ENCODE measurements around the gene RELN.
"Not testable (repeated sequence)": the region's sequence is repeated elsewhere in the genome, so short reads cannot be mapped to it uniquely, and the experiment has no call there.

The RELN gene

GRCh38 chr7:103855671-103856070, 133.8 kb downstream of the RELN start:
- no peak overlapping the region for H3K27ac ChIP-seq (ENCODE audit: low read length)
- no peak overlapping the region for H3K4me3 ChIP-seq (ENCODE audit: low read length)
- H3K4me1 ChIP-seq (ENCODE audit: control insufficient read depth, insufficient read depth, low read length), result no peaks in the 10 kb centered on the region; the same call in 1 of the 2 replicates
- no peaks in the 10 kb centered on the region for H3K36me3 ChIP-seq (ENCODE audit: control insufficient read depth, insufficient read depth, low read length)
- no peak for DNase-seq (ENCODE audit: low read depth, low spot score)
- H3K9me3 ChIP-seq (ENCODE audit: control insufficient read depth, insufficient read depth, low read length), result no peaks in the 10 kb centered on the region
- H3K27me3 ChIP-seq (ENCODE audit: control insufficient read depth, insufficient read depth, low read length), result no peaks in the 10 kb centered on the region

DNA sequence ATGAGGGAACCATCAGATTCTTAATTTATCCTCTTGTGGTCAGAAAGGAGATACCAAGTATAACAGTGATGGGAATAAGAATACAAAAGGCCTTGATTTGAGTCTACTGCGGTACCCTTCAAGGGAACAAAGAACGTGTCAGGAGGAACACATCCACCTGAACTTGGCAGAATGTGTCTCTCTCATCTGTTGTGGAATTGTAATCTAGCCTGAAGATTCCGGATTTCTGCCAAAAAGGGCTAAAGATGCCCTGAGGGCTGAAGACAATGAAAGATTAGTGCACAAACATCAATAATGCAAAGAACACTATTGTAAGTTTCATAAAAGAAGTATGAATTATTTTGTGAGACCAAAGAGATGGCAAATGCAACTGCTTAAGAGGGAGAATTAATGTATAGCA, 134.8 kb downstream of the RELN start:
- no peak overlapping the region for H3K4me3 ChIP-seq (ENCODE audit: low read length)
- no CpG with 5 or more reads among the region's 3 CpGs for WGBS (ENCODE audit: insufficient coverage, insufficient read length)
- no peak overlapping the region for H3K27ac ChIP-seq (ENCODE audit: low read length)
- no peaks in the 10 kb centered on the region for H3K27me3 ChIP-seq (ENCODE audit: control insufficient read depth, insufficient read depth, low read length)
- DNase-seq (ENCODE audit: low read depth, low spot score), result no peak
- no peaks in the 10 kb centered on the region for H3K9me3 ChIP-seq (ENCODE audit: control insufficient read depth, insufficient read depth, low read length)
- no peaks in the 10 kb centered on the region for H3K36me3 ChIP-seq (ENCODE audit: control insufficient read depth, insufficient read depth, low read length)
- no peaks in the 10 kb centered on the region; the same call in 1 of the 2 replicates for H3K4me1 ChIP-seq (ENCODE audit: control insufficient read depth, insufficient read depth, low read length)

GRCh38 chr7:103851357-103851756, 138.1 kb downstream of the RELN start:
- Histone ChIP-seq H3K4me3 (ENCODE audit: low read length) (no peak overlapping the region), H3K36me3 (ENCODE audit: control insufficient read depth, insufficient read depth, low read length) (no peaks in the 10 kb centered on the region), H3K9me3 (ENCODE audit: control insufficient read depth, insufficient read depth, low read length) (no peaks in the 10 kb centered on the region), H3K27ac (ENCODE audit: low read length) (no peak overlapping the region), H3K27me3 (ENCODE audit: control insufficient read depth, insufficient read depth, low read length) (no peaks in the 10 kb centered on the region), H3K4me1 (ENCODE audit: control insufficient read depth, insufficient read depth, low read length) (no peaks in the 10 kb centered on the region; the same call in 1 of the 2 replicates)
- DNase-seq (ENCODE audit: low read depth, low spot score), result no peak
- no CpG with 5 or more reads among the region's 4 CpGs for WGBS (ENCODE audit: insufficient coverage, insufficient read length)

DNA sequence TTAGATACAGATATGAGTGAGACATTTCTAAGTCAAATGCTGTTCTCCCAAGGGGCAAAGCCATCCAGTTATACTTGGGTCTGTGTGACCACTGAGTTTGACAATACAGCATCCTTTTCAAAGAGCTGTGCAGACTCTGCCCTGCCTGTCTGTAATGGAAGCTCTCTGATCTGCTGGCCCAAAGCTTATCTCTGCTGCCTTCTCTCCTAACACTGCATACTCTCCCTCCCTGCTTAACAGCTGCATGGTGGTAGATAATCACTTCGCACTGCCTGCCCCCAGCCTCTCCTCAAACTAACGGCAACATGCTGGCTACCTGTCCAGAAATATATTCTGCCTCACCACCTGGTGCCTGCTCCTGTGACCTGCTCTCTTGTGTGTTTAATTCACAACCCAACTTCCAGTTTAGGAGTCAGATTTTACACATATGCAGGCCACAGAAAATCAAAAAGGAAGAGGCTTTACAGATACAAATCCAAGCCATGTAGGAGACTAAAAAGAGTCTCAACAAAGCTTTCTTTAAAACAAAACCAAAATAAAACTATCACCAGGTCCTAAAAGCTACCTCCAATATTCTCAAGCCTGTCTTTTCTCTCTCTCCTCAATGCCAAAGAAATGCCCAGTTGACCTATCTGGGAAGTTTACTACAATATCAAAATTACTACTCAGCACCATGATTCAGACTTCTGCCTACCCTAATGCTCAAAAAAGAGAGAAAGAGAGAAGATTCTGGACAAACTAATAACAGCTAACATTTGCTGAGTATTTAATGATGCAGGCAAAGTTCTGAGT, 145.6 kb downstream of the RELN start:
- H3K4me1 ChIP-seq (ENCODE audit: control insufficient read depth, insufficient read depth, low read length), result no peaks in the 10 kb centered on the region
- H3K36me3 ChIP-seq (ENCODE audit: control insufficient read depth, insufficient read depth, low read length), result no peaks in the 10 kb centered on the region
- no CpG with 5 or more reads among the region's 2 CpGs for WGBS (ENCODE audit: insufficient coverage, insufficient read length)
- no peaks in the 10 kb centered on the region for H3K9me3 ChIP-seq (ENCODE audit: control insufficient read depth, insufficient read depth, low read length)
- H3K27ac ChIP-seq (ENCODE audit: low read length), result no peak overlapping the region
- H3K4me3 ChIP-seq (ENCODE audit: low read length), result no peak overlapping the region
- DNase-seq (ENCODE audit: low read depth, low spot score), result no peak
- no peaks in the 10 kb centered on the region for H3K27me3 ChIP-seq (ENCODE audit: control insufficient read depth, insufficient read depth, low read length)

DNA sequence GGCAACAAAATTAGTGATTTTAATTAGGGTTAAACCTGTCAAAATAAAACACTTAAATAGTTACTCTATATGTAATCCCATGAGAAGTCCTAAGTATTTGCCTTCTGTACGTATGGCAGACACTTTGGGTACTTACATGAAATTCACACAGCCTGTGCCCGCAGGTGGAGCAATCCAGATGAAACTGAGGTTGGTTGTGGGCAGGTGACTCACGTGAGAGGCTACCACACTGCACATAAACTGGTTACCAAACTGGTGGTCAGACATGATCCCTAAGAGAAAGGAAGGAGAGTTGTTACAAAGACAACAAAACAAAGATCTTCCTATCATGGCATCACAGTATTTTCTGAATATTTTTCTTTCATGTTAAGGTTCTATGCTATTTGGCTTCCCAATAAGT, 156.1 kb downstream of the RELN start:
- no CpG with 5 or more reads among the region's 3 CpGs for WGBS (ENCODE audit: insufficient coverage, insufficient read length)
- no peaks in the 10 kb centered on the region; the same call in 1 of the 2 replicates for H3K4me1 ChIP-seq (ENCODE audit: control insufficient read depth, insufficient read depth, low read length)
- H3K4me3 ChIP-seq (ENCODE audit: low read length), result no peak overlapping the region
- no peaks in the 10 kb centered on the region for H3K27me3 ChIP-seq (ENCODE audit: control insufficient read depth, insufficient read depth, low read length)
- DNase-seq (ENCODE audit: low read depth, low spot score), result no peak
- H3K27ac ChIP-seq (ENCODE audit: low read length), result no peak overlapping the region
- H3K36me3 ChIP-seq (ENCODE audit: control insufficient read depth, insufficient read depth, low read length), result no peaks in the 10 kb centered on the region
- H3K9me3 ChIP-seq (ENCODE audit: control insufficient read depth, insufficient read depth, low read length), result no peaks in the 10 kb centered on the region

DNA sequence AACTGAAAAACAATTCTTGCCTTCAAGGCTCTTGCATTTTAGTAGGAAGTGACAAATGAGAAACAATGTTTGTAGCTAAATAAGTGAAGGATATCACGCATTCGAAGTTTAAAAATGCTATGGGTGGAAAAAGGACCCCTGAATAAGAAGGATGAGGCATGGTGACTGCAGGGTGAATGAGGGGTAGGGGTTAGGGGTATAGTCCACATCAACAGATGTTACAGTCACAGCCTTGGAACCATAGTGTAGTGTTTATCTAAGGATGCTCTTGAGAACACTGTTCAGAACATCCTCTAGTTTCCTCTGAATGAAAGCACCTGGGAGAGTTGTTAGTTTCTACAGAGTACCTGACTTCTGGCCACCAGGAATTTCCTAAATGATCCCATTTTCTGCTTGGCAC, 157.0 kb downstream of the RELN start:
- WGBS (ENCODE audit: insufficient coverage, insufficient read length), result no CpG with 5 or more reads among the region's 2 CpGs
- H3K4me1 ChIP-seq (ENCODE audit: control insufficient read depth, insufficient read depth, low read length), result no peaks in the 10 kb centered on the region; the same call in 1 of the 2 replicates
- H3K36me3 ChIP-seq (ENCODE audit: control insufficient read depth, insufficient read depth, low read length), result no peaks in the 10 kb centered on the region
- no peak overlapping the region for H3K27ac ChIP-seq (ENCODE audit: low read length)
- no peaks in the 10 kb centered on the region for H3K9me3 ChIP-seq (ENCODE audit: control insufficient read depth, insufficient read depth, low read length)
- H3K27me3 ChIP-seq (ENCODE audit: control insufficient read depth, insufficient read depth, low read length), result no peaks in the 10 kb centered on the region
- DNase-seq (ENCODE audit: low read depth, low spot score), result no peak
- H3K4me3 ChIP-seq (ENCODE audit: low read length), result no peak overlapping the region

- no peaks in the 10 kb centered on the region for H3K4me1 ChIP-seq (ENCODE audit: control insufficient read depth, insufficient read depth, low read length)
- H3K36me3 ChIP-seq (ENCODE audit: control insufficient read depth, insufficient read depth, low read length), result no peaks in the 10 kb centered on the region
- no peak for DNase-seq (ENCODE audit: low read depth, low spot score)
- H3K27ac ChIP-seq (ENCODE audit: low read length), result no peak overlapping the region
- no peaks in the 10 kb centered on the region for H3K27me3 ChIP-seq (ENCODE audit: control insufficient read depth, insufficient read depth, low read length)
- H3K4me3 ChIP-seq (ENCODE audit: low read length), result no peak overlapping the region
- no peaks in the 10 kb centered on the region for H3K9me3 ChIP-seq (ENCODE audit: control insufficient read depth, insufficient read depth, low read length)
Observed at GRCh38 chr7:103824251-103824650, 165.2 kb downstream of the RELN start.

- H3K36me3 ChIP-seq (ENCODE audit: control insufficient read depth, insufficient read depth, low read length), result no peaks in the 10 kb centered on the region
- no CpG with 5 or more reads among the region's 1 CpG for WGBS (ENCODE audit: insufficient coverage, insufficient read length)
- DNase-seq (ENCODE audit: low read depth, low spot score), result no peak
- no peaks in the 10 kb centered on the region for H3K9me3 ChIP-seq (ENCODE audit: control insufficient read depth, insufficient read depth, low read length)
- no peaks in the 10 kb centered on the region for H3K27me3 ChIP-seq (ENCODE audit: control insufficient read depth, insufficient read depth, low read length)
- no peak overlapping the region for H3K27ac ChIP-seq (ENCODE audit: low read length)
- H3K4me1 ChIP-seq (ENCODE audit: control insufficient read depth, insufficient read depth, low read length), result no peaks in the 10 kb centered on the region
- H3K4me3 ChIP-seq (ENCODE audit: low read length), result no peak overlapping the region
Observed at GRCh38 chr7:103823084-103823483, 166.4 kb downstream of the RELN start.

- H3K27ac ChIP-seq (ENCODE audit: low read length), result no peak overlapping the region
- WGBS (ENCODE audit: insufficient coverage, insufficient read length), result no CpG with 5 or more reads among the region's 2 CpGs
- H3K36me3 ChIP-seq (ENCODE audit: control insufficient read depth, insufficient read depth, low read length), result no peaks in the 10 kb centered on the region
- no peaks in the 10 kb centered on the region for H3K9me3 ChIP-seq (ENCODE audit: control insufficient read depth, insufficient read depth, low read length)
- no peaks in the 10 kb centered on the region for H3K4me1 ChIP-seq (ENCODE audit: control insufficient read depth, insufficient read depth, low read length)
- DNase-seq (ENCODE audit: low read depth, low spot score), result no peak
- H3K27me3 ChIP-seq (ENCODE audit: control insufficient read depth, insufficient read depth, low read length), result no peaks in the 10 kb centered on the region
- H3K4me3 ChIP-seq (ENCODE audit: low read length), result no peak overlapping the region
Observed at GRCh38 chr7:103821092-103821491, 168.4 kb downstream of the RELN start.

GRCh38 chr7:103815972-103816371, 173.5 kb downstream of the RELN start:
- not testable (repeated sequence) for H3K36me3 ChIP-seq (ENCODE audit: control insufficient read depth, insufficient read depth, low read length); H3K9me3 ChIP-seq (ENCODE audit: control insufficient read depth, insufficient read depth, low read length); DNase-seq (ENCODE audit: low read depth, low spot score); H3K4me1 ChIP-seq (ENCODE audit: control insufficient read depth, insufficient read depth, low read length); H3K4me3 ChIP-seq (ENCODE audit: low read length); H3K27ac ChIP-seq (ENCODE audit: low read length); H3K27me3 ChIP-seq (ENCODE audit: control insufficient read depth, insufficient read depth, low read length)
- no CpG with 5 or more reads among the region's 5 CpGs for whole genome bisulfite sequencing (ENCODE audit: insufficient coverage, insufficient read length)

DNA sequence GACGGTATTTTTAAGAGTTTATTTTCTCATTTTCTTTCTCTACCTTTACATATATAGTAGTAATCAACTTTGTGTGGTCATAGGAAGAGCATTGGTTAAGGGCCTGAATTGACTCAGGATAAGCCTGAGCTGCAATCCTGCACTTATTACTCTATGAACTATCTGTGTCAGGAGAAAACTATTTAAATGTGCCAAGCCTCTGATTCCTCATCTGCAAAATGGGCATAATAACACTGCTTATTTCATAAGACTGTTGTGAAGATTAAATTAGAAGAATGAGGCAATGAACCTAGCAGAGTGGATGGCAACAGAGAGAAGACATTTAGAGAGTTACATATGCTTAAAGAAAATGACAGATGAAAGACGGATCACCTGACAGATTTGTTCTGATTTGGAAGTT, 175.5 kb downstream of the RELN start:
- Histone ChIP-seq H3K27ac (ENCODE audit: low read length) (no peak overlapping the region), H3K9me3 (ENCODE audit: control insufficient read depth, insufficient read depth, low read length) (no peaks in the 10 kb centered on the region), H3K36me3 (ENCODE audit: control insufficient read depth, insufficient read depth, low read length) (no peaks in the 10 kb centered on the region), H3K27me3 (ENCODE audit: control insufficient read depth, insufficient read depth, low read length) (no peaks in the 10 kb centered on the region), H3K4me1 (ENCODE audit: control insufficient read depth, insufficient read depth, low read length) (no peaks in the 10 kb centered on the region), H3K4me3 (ENCODE audit: low read length) (no peak overlapping the region)
- DNase-seq (ENCODE audit: low read depth, low spot score), result no peak
- WGBS (ENCODE audit: insufficient coverage, insufficient read length), result 100% methylated on average over 1 of the region's 2 CpGs
